ENCODE results near the gene OTULIN.
A peak's percentile ranks its signal among the peaks of the same experiment; 100 is the strongest.

Gene OTULIN

DNA sequence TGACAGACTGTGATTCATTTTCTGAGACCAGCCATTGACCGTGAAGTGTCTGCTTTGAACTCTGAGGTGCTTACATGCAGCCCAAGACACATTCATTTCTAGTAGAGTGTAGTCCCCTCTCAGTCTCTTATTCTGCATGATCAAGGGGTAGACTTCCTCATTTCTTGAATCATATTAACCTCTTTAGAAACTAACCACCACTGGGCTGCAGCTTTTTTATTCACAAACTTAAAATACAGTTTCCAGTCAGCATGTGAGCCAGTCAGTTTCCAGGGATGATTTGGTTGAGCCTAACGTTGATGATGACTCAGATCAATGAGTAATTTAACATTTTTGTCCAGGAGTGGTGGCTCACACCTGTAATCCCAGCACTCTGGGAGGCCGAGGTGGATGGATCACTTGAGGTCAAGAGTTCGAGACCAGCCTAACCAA lies 59.2 kb downstream of the OTULIN start:
- Histone ChIP-seq H3K36me3 (replicated peaks) (no peaks in the 10 kb centered on the region), H3K4me1 (peaks cover 13% of the 10 kb centered on the region), H3K4me3 (no peak overlapping the region), H3K27me3 (ENCODE audit: low read depth) (no peaks in the 10 kb centered on the region), H3K9me3 (no peaks in the 10 kb centered on the region)
- no peak for DNase-seq (ENCODE audit: low spot score in 2 of 2)
- in situ Hi-C loops (cut with MboI; ENCODE audit: low sequenced_read_pairs) = no loop called here

GRCh38 chr5:14724633-14725032 lies 60.1 kb downstream of the OTULIN start:
- Histone ChIP-seq H3K9me3 (no peaks in the 10 kb centered on the region), H3K36me3 (replicated peaks) (no peaks in the 10 kb centered on the region), H3K27me3 (ENCODE audit: low read depth) (no peaks in the 10 kb centered on the region), H3K4me3 (no peak overlapping the region), H3K4me1 (peaks cover 15% of the 10 kb centered on the region)
- in situ Hi-C loops (cut with MboI; ENCODE audit: low sequenced_read_pairs) = loop anchor here (5.0 kb wide), 1 partner anchor 278 kb away; no protein-coding TSS in a partner anchor
- no peak for DNase-seq (ENCODE audit: low spot score in 2 of 2)

GRCh38 chr5:14726066-14726838 lies 61.7 kb downstream of the OTULIN start:
- H3K4me3 ChIP-seq = no peak overlapping the region
- peaks cover 15% of the 10 kb centered on the region for H3K4me1 ChIP-seq
- in situ Hi-C loops (cut with MboI; ENCODE audit: low sequenced_read_pairs) = loop anchor here (5.0 kb wide), 1 partner anchor 276 kb away; no protein-coding TSS in a partner anchor
- H3K27me3 ChIP-seq (ENCODE audit: low read depth) = no peaks in the 10 kb centered on the region
- H3K9me3 ChIP-seq = no peaks in the 10 kb centered on the region
- H3K36me3 ChIP-seq (replicated peaks) = no peaks in the 10 kb centered on the region
- no peak for DNase-seq (ENCODE audit: low spot score in 2 of 2)

- Histone ChIP-seq H3K9me3 (no peaks in the 10 kb centered on the region), H3K36me3 (replicated peaks) (no peaks in the 10 kb centered on the region), H3K27me3 (ENCODE audit: low read depth) (no peaks in the 10 kb centered on the region), H3K4me3 (no peak overlapping the region), H3K4me1 (peaks cover 15% of the 10 kb centered on the region)
- in situ Hi-C loops (cut with MboI; ENCODE audit: low sequenced_read_pairs) = loop anchor here (5.0 kb wide), 1 partner anchor 275 kb away; no protein-coding TSS in a partner anchor
- peak; percentile 81 to 87 for DNase-seq (ENCODE audit: low spot score in 2 of 2)
Measured at GRCh38 chr5:14727428-14727865, 62.9 kb downstream of the OTULIN start.

DNA sequence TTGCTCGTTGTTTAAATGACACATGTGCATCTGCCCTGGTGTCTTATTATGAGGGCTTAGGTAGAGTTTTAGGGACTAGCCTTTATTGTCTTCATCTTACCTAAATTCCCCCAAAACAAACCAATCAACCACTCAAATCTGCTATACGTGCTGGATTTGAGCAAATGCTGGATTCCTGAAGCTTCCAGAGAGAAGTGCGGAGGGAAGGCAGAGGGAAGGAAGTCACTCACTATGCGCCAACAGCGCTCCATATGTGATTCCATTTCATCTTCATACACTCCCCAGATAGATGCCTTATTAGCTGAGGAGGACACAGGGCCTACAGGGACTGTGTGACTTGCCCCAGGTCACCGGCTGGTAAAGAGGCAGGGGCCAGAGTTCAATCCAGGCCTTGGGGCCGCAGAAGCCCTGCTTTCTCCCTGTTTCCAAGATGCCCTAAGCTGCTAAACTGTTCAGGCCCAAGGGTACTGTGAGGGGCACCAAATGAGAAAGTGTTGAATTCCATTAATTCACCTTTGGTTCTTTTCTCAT lies 63.5 kb downstream of the OTULIN start:
- Histone ChIP-seq H3K4me3 (no peak overlapping the region), H3K9me3 (no peaks in the 10 kb centered on the region), H3K27me3 (ENCODE audit: low read depth) (no peaks in the 10 kb centered on the region), H3K36me3 (replicated peaks) (no peaks in the 10 kb centered on the region), H3K4me1 (peaks cover 15% of the 10 kb centered on the region)
- no peak for DNase-seq (ENCODE audit: low spot score in 2 of 2)
- in situ Hi-C loops (cut with MboI; ENCODE audit: low sequenced_read_pairs) = loop anchor here (5.0 kb wide), 1 partner anchor 274 kb away; no protein-coding TSS in a partner anchor

- Histone ChIP-seq H3K27me3 (ENCODE audit: low read depth) (no peaks in the 10 kb centered on the region), H3K4me1 (peaks cover 15% of the 10 kb centered on the region), H3K4me3 (no peak overlapping the region), H3K36me3 (replicated peaks) (no peaks in the 10 kb centered on the region), H3K9me3 (no peaks in the 10 kb centered on the region)
- in situ Hi-C loops (cut with MboI; ENCODE audit: low sequenced_read_pairs) = loop anchor here (5.0 kb wide), 1 partner anchor 274 kb away; no protein-coding TSS in a partner anchor
- peak; percentile 65 to 84 for DNase-seq (ENCODE audit: low spot score in 2 of 2)
Measured at GRCh38 chr5:14728459-14728938, 64.0 kb downstream of the OTULIN start.

DNA sequence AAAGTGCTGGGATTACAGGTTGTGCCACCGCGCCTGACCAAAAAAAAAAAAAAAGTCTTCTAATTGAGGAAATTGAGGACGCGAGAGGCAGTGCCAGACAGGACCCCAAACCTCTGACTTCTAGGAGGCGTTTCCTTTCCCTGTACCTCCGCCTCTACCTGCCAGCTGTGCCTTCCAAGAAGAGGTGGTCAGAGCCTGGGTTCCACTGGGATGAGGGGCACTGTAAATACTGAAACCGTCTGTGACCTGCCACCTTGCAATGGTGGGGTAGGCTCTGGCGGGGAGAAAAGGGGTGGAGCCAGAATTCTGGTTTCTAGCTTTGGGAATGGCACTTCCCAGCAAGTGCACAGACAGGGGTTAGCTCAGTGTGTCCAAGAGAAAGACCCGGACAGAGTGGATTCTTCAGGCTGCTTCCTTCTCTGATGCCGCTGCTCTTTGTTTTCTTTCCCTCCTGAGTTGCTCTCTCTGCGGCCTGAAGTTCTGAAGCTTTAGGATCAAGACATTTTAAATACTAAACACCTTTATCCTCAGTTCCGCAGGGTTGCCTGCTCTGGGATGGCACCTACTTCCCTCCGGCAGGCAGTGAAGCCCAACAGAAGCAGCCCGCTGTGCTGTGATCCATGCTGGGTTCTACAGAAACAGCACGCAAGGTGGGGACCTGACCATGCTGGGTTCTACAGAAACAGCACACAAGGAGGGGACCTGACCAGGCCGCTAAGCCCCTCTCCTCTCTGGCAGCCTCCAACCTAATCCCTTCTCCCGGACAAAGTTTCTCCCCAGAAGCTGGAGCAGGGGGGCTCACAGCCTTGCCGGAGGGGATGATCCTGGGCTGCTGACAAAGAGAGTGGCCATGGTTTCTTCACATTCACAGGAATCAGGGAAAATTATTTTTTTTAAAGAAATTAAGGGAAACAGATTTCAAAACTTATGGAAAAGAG lies 65.2 kb downstream of the OTULIN start:
- in situ Hi-C loops (cut with MboI; ENCODE audit: low sequenced_read_pairs) = loop anchor here (5.0 kb wide), 1 partner anchor 273 kb away; no protein-coding TSS in a partner anchor
- DNase-seq (ENCODE audit: low spot score in 2 of 2) = no peak
- Histone ChIP-seq H3K4me1 (peaks cover 15% of the 10 kb centered on the region), H3K4me3 (no peak overlapping the region), H3K9me3 (no peaks in the 10 kb centered on the region), H3K27me3 (ENCODE audit: low read depth) (no peaks in the 10 kb centered on the region), H3K36me3 (replicated peaks) (no peaks in the 10 kb centered on the region)

DNA sequence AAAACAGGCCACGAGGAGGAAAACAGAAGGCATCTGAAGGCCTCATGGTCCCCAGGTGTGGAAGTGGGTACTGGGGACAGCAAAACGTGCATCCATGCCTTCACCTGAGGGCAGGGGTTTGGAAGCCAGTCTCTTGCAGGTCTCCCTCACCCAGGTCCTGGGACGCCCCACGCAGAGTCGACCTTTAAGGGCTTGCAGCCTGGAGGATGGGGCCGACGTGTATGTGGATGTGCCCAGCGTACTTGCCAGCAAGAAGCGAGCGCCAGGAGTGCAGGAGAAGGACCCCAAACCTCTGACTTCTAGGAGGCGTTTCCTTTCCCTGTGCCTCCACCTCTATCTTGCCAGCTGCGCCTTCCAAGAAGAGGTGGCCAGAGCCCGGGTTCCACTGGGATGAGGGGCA lies 65.9 kb downstream of the OTULIN start:
- H3K9me3 ChIP-seq = no peaks in the 10 kb centered on the region
- H3K4me1 ChIP-seq = peaks cover 15% of the 10 kb centered on the region
- no peak overlapping the region for H3K4me3 ChIP-seq
- no peaks in the 10 kb centered on the region for H3K36me3 ChIP-seq (replicated peaks)
- in situ Hi-C loops (cut with MboI; ENCODE audit: low sequenced_read_pairs) = no loop called here
- no peaks in the 10 kb centered on the region for H3K27me3 ChIP-seq (ENCODE audit: low read depth)
- no peak for DNase-seq (ENCODE audit: low spot score in 2 of 2)

- Histone ChIP-seq H3K36me3 (replicated peaks) (no peaks in the 10 kb centered on the region), H3K4me1 (peaks cover 15% of the 10 kb centered on the region), H3K9me3 (no peaks in the 10 kb centered on the region), H3K27me3 (ENCODE audit: low read depth) (no peaks in the 10 kb centered on the region), H3K4me3 (no peak overlapping the region)
- DNase-seq (ENCODE audit: low spot score in 2 of 2) = no peak
- in situ Hi-C loops (cut with MboI; ENCODE audit: low sequenced_read_pairs) = no loop called here
Measured at GRCh38 chr5:14730881-14731280, 66.4 kb downstream of the OTULIN start.

DNA sequence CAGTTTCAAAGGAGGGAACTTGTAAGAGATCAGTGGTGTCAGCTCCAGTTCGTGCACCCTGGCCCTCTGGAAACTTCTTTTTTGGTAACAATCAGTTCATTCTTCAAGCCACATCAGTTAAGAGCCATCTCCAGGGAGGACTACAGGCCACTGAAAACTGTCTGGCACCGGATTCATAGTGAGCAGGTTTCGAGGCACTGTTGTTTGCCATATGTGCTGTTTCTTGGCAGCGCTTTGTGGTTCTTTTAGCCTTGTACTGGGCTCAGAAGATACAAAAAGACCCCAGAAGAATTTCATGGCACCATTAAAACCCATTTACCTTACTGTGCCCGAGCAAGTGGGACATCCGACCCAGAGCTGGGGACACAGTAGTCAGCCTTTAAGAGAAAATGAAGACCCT lies 68.5 kb downstream of the OTULIN start:
- no peaks in the 10 kb centered on the region for H3K36me3 ChIP-seq (replicated peaks)
- H3K4me3 ChIP-seq = no peak overlapping the region
- H3K27me3 ChIP-seq (ENCODE audit: low read depth) = no peaks in the 10 kb centered on the region
- in situ Hi-C loops (cut with MboI; ENCODE audit: low sequenced_read_pairs) = no loop called here
- H3K9me3 ChIP-seq = no peaks in the 10 kb centered on the region
- no peak for DNase-seq (ENCODE audit: low spot score in 2 of 2)
- peaks cover 9% of the 10 kb centered on the region for H3K4me1 ChIP-seq

GRCh38 chr5:14733661-14734060 lies 69.1 kb downstream of the OTULIN start:
- H3K36me3 ChIP-seq (replicated peaks) = no peaks in the 10 kb centered on the region
- in situ Hi-C loops (cut with MboI; ENCODE audit: low sequenced_read_pairs) = no loop called here
- H3K4me1 ChIP-seq = peaks cover 2% of the 10 kb centered on the region
- no peak overlapping the region for H3K4me3 ChIP-seq
- DNase-seq (ENCODE audit: low spot score in 2 of 2) = no peak
- no peaks in the 10 kb centered on the region for H3K27me3 ChIP-seq (ENCODE audit: low read depth)
- no peaks in the 10 kb centered on the region for H3K9me3 ChIP-seq

DNA sequence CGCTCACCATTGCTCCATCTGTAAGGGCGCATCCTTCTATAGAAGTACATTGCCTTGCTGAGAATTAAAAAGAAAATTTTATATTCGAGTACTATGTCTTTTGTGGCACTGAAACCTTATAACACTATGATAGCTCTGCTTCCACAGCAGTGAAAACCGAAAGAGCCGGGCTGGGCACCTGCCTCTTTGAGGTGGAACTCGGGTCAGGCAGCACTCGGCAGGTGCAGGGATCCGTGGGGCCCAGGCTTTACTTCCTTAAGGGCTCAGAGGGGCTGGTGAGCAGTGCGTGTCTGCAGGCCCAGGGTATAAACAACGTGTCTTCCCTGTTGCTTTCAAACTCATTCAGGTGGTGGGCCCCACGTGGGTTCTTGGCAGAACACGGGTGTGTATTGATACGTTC lies 69.9 kb downstream of the OTULIN start:
- Histone ChIP-seq H3K4me3 (no peak overlapping the region), H3K4me1 (no peaks in the 10 kb centered on the region), H3K9me3 (no peaks in the 10 kb centered on the region), H3K36me3 (replicated peaks) (no peaks in the 10 kb centered on the region), H3K27me3 (ENCODE audit: low read depth) (no peaks in the 10 kb centered on the region)
- no peak for DNase-seq (ENCODE audit: low spot score in 2 of 2)
- in situ Hi-C loops (cut with MboI; ENCODE audit: low sequenced_read_pairs) = no loop called here

DNA sequence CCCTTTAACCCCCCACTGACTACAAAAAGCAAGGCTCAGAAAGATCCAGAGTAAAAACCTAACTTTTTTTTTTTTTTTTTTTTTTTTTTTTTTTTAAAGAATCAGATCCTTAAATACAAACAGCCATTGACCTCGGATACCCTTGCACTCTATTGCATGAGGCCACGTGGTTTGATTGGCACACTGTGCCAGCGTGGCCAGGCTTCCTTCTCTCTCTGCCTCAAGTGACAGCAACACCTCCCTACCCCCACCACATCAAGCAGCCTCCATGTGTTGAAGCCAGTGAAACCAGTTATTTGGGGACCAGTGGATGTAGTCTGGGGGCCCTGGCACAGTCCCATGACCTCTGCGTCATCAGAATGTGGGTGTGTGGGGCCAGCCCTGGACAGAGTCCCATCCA lies 71.4 kb downstream of the OTULIN start:
- Histone ChIP-seq H3K4me1 (no peaks in the 10 kb centered on the region), H3K36me3 (replicated peaks) (no peaks in the 10 kb centered on the region), H3K4me3 (no peak overlapping the region), H3K27me3 (ENCODE audit: low read depth) (no peaks in the 10 kb centered on the region), H3K9me3 (no peaks in the 10 kb centered on the region)
- no peak for DNase-seq (ENCODE audit: low spot score in 2 of 2)
- in situ Hi-C loops (cut with MboI; ENCODE audit: low sequenced_read_pairs) = no loop called here
